ENCODE results near the gene TMEM45B.
"Not testable (repeated sequence)": the region's sequence is repeated elsewhere in the genome, so short reads cannot be mapped to it uniquely, and the experiment has no call there.

TMEM45B gene

DNA sequence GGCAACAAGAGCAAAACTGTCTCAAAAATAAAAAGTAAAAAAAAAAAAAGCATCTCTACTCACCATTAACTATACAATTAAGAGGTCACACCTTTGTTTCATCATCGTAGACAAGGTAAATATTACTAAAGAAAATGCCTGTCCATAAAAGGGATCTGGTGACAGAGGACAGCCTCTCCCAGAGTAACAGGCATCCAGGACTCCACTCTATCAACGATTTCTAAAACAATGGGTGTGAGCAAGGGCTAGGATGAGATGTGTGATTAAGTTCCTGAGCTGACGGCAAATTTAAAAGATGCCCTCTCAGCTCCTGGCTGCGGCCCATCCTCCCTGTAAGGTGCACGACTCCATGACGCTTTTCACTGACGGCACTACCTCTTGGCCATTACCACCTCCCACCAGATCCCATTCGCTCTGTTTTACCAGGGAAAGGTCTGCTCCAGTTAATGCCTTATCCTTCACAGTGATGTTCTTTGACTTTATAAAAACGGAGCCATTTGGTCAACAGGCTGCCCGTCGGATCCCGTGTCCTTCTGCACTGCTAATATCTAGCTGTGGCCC lies 2.3 kb upstream of the TMEM45B start:
- no peak for DNase-seq

DNA sequence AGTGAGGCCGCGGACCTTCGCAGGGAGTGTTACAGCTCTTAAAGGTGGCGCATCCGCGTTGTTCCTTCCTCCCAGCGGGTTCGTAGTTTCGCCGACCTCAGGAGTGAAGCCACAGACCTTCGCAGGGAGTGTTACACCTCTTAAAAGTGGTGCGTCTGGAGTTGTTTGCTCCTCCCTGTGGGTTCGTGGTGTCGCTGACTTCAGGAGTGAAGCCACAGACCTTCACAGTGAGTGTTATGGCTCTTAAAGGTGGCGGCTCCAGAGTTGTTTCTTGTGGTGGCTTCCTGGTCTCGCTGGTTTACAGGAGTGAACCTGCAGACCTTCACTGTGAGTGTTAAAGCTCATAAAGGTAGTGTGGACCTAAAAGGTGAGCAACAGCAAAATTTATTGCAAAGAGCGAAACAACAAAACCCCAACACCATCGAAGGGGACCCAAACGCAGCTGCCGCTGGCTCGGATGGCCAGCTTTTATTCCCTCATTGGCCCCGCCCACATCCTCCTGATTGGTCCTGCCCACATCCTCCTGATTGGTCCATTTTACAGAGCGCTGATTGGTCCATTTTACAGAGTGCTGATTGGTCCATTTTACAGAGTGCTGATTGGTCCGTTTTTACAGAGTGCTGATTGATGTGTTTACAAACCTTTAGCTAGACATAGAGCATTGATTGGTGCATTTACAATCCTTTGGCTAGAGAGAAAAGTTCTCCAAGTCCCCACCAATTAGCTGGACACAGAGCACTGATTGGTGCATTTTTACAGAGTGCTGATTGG lies 1.2 kb upstream of the TMEM45B start:
- no peak for DNase-seq

DNA sequence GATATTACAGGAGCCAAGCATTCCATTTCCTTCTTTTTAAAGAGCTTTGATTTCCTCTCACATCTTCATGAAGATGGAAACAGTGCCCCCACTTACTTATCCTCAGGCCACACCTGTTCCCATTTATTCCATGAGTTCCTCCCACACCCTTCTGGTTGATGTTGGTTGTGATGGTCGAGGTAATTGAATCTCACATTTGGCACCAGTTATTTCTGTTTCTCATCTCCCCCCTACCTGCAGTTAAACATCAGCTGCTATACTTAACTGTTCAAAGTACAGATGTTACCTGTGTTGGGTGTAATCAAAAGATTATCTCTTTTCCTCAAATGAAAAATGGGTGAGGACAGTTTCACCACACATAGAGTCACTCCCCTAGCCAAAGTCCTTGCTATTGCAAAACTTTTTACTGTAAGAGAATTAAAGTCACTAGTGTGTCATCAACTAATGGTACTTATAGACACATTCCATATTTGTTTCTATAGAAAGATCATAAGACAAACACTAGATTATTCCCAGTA lies 1.9 kb downstream of the TMEM45B start:
- DNase-seq = no peak

DNA sequence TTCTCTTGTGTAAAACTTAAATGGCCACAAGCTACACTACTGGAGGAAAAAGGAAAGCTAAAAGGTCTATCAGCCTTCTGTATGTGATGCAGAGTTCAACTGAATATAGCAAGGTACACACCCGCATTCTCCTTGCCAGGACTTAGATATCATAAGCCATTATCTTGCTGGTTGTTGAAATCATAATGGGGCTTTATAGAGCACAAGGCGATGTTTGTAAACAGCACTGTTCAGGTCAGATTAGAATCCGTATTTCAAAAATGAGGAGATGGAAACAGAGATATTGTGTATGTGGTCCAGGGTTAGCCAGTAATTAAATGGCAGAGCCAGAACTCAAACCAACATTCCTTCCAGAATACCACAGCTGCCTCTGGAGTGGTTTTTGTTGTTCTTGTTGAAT lies 2.6 kb downstream of the TMEM45B start:
- DNase-seq = not testable (repeated sequence)

DNA sequence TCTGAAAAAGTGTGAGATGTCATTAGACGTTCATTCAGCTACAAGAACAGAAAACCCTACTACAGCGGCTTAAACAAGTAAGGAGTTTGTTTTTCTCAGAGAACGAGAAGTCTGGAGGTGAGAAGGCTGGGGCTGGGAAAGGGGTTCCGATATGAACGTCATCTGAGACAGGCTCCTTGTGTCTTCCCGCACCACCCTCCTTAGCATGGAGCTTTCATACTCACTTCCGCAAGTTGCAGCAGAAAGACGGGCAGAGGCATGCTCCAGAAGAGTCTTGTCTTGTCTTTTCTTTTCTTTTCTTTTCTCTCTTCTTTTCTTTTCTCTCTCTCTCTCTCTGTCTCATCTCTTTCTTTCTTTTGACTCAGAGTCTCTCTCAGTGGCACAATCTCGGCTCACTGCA lies 3.6 kb downstream of the TMEM45B start:
- DNase-seq = no peak

GRCh38 chr11:129820228-129820627 lies 4.6 kb downstream of the TMEM45B start:
- DNase-seq = not testable (repeated sequence)

DNA sequence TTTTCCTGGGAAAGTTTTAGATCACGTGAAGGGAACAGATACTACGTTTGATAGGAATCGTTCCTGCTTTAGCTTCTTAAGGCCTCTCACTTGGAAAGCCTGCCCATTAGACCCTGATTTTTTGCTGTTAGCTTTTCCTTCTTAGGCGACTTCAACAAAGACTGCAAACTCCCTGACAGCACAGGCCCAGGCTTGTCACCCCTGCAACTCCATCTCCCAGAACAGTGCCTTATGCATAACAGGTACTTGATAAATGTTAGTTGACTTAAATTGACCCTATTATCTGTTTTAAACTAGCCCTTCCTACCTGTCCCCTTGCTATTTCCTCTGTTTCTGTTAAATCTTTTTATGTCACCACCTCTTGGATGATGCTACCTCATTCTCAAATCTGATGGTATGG lies 7.6 kb downstream of the TMEM45B start:
- DNase-seq = not testable (repeated sequence)

DNA sequence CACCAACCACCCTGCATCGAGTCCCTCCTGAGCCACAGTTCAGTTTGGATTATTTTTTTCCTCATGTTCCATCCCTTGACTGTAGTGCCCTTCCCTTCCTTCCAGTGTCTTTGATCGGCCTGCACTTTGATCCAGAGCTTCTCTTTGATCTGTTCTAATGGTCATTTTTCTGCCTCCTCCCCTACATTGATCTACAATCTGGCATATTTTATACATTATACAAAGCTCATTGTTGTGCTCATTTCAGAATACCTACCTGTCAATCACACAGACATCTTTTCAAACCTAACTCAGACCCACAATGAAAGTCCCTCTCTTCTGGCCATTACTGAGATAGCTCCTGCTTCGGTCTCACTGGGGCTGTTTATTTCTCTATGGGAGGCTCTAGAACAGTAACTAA lies 8.2 kb downstream of the TMEM45B start:
- DNase-seq = not testable (repeated sequence)

- DNase-seq = no peak
Observed at GRCh38 chr11:129825380-129825779, 9.7 kb downstream of the TMEM45B start.

DNA sequence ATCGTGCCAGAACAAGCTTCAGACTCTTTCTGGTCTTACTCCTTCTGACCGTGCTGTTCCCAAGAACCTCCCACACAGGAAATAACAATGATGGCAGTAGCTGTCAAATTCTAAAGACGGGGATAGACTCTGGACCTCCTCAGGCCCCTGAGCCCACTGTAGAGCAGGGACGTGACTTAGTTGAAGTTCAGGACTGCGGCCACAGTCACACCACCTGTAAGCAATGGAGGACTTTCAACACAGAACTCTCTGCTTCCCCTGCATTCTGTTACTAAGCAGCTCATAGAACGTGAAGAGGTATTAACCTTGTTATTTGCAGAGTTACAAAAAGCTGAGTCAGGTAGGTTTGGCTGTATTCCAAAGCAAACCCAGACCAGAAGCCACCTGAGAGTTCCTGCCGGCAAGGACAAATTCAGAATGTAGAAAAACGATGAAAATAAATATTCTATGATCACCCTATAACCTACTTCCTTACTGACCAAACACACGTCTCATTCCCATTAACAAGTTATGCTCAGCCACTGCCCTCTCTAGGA lies 12.7 kb downstream of the TMEM45B start:
- peak; percentile 32 for DNase-seq

- DNase-seq = not testable (repeated sequence)
Observed at GRCh38 chr11:129829497-129829896, 13.8 kb downstream of the TMEM45B start.

DNA sequence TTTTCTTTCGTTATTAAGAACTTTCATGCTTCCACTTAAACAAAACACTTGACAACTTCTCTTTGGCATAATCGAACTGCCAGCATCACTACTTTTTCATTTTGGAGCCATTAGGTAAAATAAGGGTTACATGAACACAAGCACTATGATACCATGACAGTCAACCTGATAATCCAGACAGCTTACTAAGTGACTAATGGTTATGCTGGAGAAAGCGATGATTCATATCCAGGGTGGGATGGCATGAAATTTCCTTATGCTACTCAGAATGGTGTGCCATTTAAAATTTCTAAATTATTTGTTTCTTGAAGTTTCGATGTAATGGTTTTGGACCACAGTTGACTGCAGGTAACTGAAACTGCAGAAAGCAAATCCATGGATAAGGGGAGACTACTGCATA lies 15.6 kb downstream of the TMEM45B start:
- DNase-seq = not testable (repeated sequence)

- not testable (repeated sequence) for DNase-seq
Observed at GRCh38 chr11:129833260-129833659, 17.6 kb downstream of the TMEM45B start.

- not testable (repeated sequence) for DNase-seq
Observed at GRCh38 chr11:129836423-129836891, 20.8 kb downstream of the TMEM45B start.

DNA sequence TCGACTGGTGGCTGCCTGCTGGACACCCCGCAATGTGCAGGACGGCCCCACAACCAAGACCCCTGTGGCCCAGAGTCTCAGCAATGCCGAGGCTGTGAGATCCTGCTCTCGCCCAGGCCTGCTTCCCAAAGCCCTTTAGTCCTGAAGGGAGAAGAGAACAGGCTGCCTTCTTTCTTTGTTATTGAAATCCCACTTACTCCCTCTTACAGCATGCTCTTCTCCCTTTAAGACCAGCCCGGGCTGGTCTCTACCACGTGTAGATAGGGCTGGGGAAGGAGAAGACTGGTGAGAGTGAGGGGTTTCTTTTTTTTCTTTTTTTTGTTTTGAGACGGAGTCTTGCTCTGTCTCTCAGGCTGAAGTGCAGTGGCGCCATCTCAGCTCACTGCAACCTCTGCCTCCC lies 21.3 kb downstream of the TMEM45B start:
- no peak for DNase-seq

DNA sequence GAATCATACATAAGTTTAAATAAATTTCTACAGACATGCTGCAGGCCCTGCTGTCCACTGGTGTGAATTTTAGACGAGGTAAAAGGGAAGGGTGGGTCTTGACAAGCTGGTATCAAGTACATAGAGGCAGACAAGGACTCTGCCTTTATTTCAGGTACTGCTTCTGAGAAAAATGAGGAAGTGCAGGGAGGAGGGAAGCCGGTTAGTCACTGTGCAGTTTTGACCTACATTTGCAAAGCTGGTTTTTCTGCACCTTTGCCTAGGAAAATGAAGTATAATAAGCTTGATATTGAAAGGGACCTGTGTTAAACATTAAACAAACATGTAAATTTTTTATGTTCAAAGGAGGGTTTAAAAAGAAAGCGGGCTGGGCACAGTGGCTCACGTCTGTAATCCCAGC lies 24.6 kb downstream of the TMEM45B start:
- no peak for DNase-seq

DNA sequence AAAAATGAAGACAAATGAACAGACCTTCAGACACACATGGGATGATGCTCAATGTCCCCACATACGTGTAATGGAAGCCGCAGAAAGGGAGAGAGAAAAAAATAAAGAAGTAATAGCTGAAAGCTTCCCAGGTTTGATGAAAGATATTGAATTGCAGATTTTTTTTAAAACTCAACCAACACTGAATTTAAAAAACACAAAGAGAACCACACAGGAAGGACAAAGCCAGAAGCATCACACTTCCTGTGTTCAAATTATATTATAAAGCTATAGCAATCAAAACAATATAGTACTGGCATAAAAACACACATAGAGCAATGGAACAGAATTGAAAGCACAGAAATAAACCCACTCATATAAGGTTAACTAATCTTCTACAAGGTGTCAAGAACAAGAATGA lies 26.5 kb downstream of the TMEM45B start:
- DNase-seq = no peak

GRCh38 chr11:129846508-129847335 lies 31.1 kb downstream of the TMEM45B start:
- DNase-seq = peak; percentile 11

DNA sequence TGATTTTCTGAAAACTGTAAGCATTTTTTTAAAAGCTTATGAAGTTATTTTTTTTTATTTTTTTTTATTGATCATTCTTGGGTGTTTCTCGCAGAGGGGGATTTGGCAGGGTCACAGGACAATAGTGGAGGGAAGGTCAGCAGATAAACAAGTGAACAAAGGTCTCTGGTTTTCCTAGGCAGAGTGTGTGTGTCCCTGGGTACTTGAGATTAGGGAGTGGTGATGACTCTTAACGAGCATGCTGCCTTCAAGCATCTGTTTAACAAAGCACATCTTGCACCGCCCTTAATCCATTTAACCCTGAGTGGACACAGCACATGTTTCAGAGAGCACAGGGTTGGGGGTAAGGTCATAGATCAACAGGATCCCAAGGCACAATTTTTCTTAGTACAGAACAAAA lies 31.7 kb downstream of the TMEM45B start:
- not testable (repeated sequence) for DNase-seq

- no peak for DNase-seq
Observed at GRCh38 chr11:129849447-129850130, 33.9 kb downstream of the TMEM45B start.

- DNase-seq = no peak
Observed at GRCh38 chr11:129852125-129852740, 36.6 kb downstream of the TMEM45B start.

Data from NCI-H1417 treated with DMSO at 0.1 percent for 48 hours (cell line).